Breast epithelium (tissue), 3 donors: ENCODE data around the gene TMEM79.

Experiments used
- CTCF ChIP-seq, 3 donors: fragments of 450-650 bp; IDR thresholded peaks; one replicate each; pipeline ENCODE4 v1.5.1; 2016 to 2017; ENCODE audit warnings: antibody characterized with exemption in 3 of 3, mild to moderate bottlenecking in 3 of 3, moderate library complexity in 3 of 3
- POLR2A ChIP-seq: fragments of 450-650 bp; IDR thresholded peaks from one replicate; pipeline ENCODE4 v1.6.1; 2016; ENCODE audit warnings: antibody characterized with exemption, mild to moderate bottlenecking, moderate library complexity
- POLR2AphosphoS5 ChIP-seq, 3 donors: sonication (generic); formaldehyde crosslinking; IDR thresholded peaks; one replicate each; pipeline ENCODE4 v1.6.1; 2017; ENCODE audit warnings: antibody characterized with exemption in 3 of 3

- TF ChIP-seq CTCF (IDR thresholded peaks at IDR 0.05): no peak
- TF ChIP-seq POLR2A: no peak
- no peak for TF ChIP-seq POLR2AphosphoS5 (IDR thresholded peaks at IDR 0.05)
Measured at GRCh38 chr1:156253634-156254033, 30.5 kb upstream of the TMEM79 start.
